K562 (cell line): Measurements from ENCODE around the gene ATP5PD. TPM values are rescaled to one million over a fixed set of nuclear protein-coding genes. Genes with fewer than 3 reads are reported as not detected.

Source experiments
- ATAC-seq: fragments of 200-7000 bp; cut with Tn5 transposase; 3 replicates; pipeline ENCODE4 v1.9.1; 2020; ENCODE audit warnings: moderate library complexity
- Bru-seq: library from RNA; stranded (reverse); fragments of 400-500 nt; gene quantifications from one replicate; lab custom pipeline; 2021; lab: Mats Ljungman, UMichigan
- BruChase-seq, 2 experiments: library from RNA; stranded (reverse); fragments of 400-500 nt; gene quantifications; one replicate each; lab custom pipeline; 2021; lab: Mats Ljungman, UMichigan
- BruUV-seq: library from RNA; stranded (reverse); fragments of 400-500 nt; replicated peaks from 2 replicates; lab custom pipeline; 2021; lab: Mats Ljungman, UMichigan
- CTCF ChIA-PET: fragments of 300-600 bp; formaldehyde crosslinking; extraction: SDS; loops from one replicate; lab custom pipeline; 2021; ENCODE audit warnings: low intra/inter-chr PET ratio; lab: Yijun Ruan, JAX
- POLR2A ChIA-PET: fragments of 300-600, 350-650 bp; sonication (Branson Sonifier 250); formaldehyde crosslinking; extraction: SDS; loops from one replicate; lab custom pipeline; 2021; ENCODE audit warnings: antibody characterized with exemption, inconsistent platforms; lab: Yijun Ruan, JAX
- DNase-seq, 4 experiments: peaks; one replicate each; pipeline versions ENCODE4 v3.0.0 to v3.0.0-alpha.2; 2011 to 2018; ENCODE audit warnings: low spot score in 3 of 4, mixed read lengths in 3 of 4; ENCODE audit errors: extremely low read depth in 1 of 4
- FAIRE-seq: peaks from 2 replicates; lab custom pipeline; 2011; peaks lifted over from hg19 to GRCh38; lab: Jason Lieb, UNC
- H2AFZ ChIP-seq: 2 replicates; pipeline ENCODE4 v1.6.0; 2011; ENCODE audit warnings: low read depth, low read length, control low read depth, inconsistent platforms
- H3K27ac ChIP-seq: fragments of 200-600 bp; 3 replicates; pipeline ENCODE4 v1.8.0; 2011; ENCODE audit warnings: low read depth, mild to moderate bottlenecking, control low read depth, inconsistent platforms, low read length, moderate library complexity, mixed read lengths; ENCODE audit errors: extremely low read depth
- H3K27me3 ChIP-seq, 2 experiments: fragments of 300-600 bp in 1 of 2; 2 replicates in 1 of 2; 3 replicates in 1 of 2; pipeline versions ENCODE4 v1.6.0 to v1.8.0; 2011; ENCODE audit warnings: inconsistent platforms in 2 of 2, low read length in 2 of 2, mild to moderate bottlenecking in 1 of 2, mixed read lengths in 1 of 2, moderate library complexity in 1 of 2; ENCODE audit not compliant: control insufficient read depth in 2 of 2, insufficient read depth in 2 of 2
- H3K36me3 ChIP-seq: fragments of 300-600 bp; 3 replicates; pipeline ENCODE4 v1.8.0; 2011; ENCODE audit warnings: mild to moderate bottlenecking, low read length, inconsistent platforms; ENCODE audit not compliant: control insufficient read depth, insufficient read depth
- H3K4me1 ChIP-seq, 2 experiments: fragments of 200-600 bp in 1 of 2; replicated peaks in 1 of 2; 2 replicates in 1 of 2; 3 replicates in 1 of 2; pipeline versions ENCODE4 v1.5.1 to v1.8.0; 2011; ENCODE audit warnings: inconsistent platforms in 2 of 2, low read length in 2 of 2, mild to moderate bottlenecking in 1 of 2, mixed read lengths in 1 of 2, moderate library complexity in 1 of 2; ENCODE audit not compliant: control insufficient read depth in 2 of 2, insufficient read depth in 2 of 2
- H3K4me2 ChIP-seq: 2 replicates; pipeline ENCODE4 v1.6.1; 2011; ENCODE audit warnings: low read length, control low read depth, inconsistent platforms, mixed read lengths; ENCODE audit not compliant: insufficient read depth
- H3K4me3 ChIP-seq: fragments of 200-600 bp; sonication (generic), shearing (Covaris generic); 2 replicates; pipeline ENCODE4 v1.5.1; 2016; ENCODE audit warnings: control low read depth, inconsistent platforms
- H3K79me2 ChIP-seq: fragments of 200-600 bp; 3 replicates; pipeline ENCODE4 v1.8.0; 2011; ENCODE audit warnings: low read length, inconsistent platforms; ENCODE audit not compliant: control insufficient read depth, insufficient read depth
- H3K9ac ChIP-seq, 2 experiments: 2 replicates each; pipeline versions ENCODE4 v1.6.0 to v1.6.1; 2011; ENCODE audit warnings: low read depth in 2 of 2, low read length in 2 of 2, control low read depth in 1 of 2, inconsistent platforms in 1 of 2, mild to moderate bottlenecking in 1 of 2, mixed read lengths in 1 of 2; ENCODE audit not compliant: insufficient read depth in 1 of 2
- H3K9me1 ChIP-seq: one replicate; pipeline ENCODE4 v1.6.0; 2011; ENCODE audit warnings: inconsistent platforms, mild to moderate bottlenecking, low read length, moderate library complexity; ENCODE audit not compliant: control insufficient read depth, insufficient read depth
- H3K9me3 ChIP-seq: replicated peaks from 2 replicates; pipeline ENCODE4 v1.5.1; 2011; ENCODE audit warnings: low read depth, low read length, inconsistent platforms; ENCODE audit not compliant: control insufficient read depth, insufficient read depth
- H4K20me1 ChIP-seq: replicated peaks from 2 replicates; pipeline ENCODE4 v1.6.1; 2011; ENCODE audit warnings: low read length, inconsistent platforms, mixed read lengths; ENCODE audit not compliant: control insufficient read depth, insufficient read depth
- DNMT1 ChIP-seq: fragments of 450-650 bp; IDR thresholded peaks from 2 replicates; pipeline ENCODE4 v1.6.1; 2016; ENCODE audit warnings: antibody characterized with exemption, mild to moderate bottlenecking
- ETS2 ChIP-seq: IDR thresholded peaks from 2 replicates; pipeline ENCODE4 v1.6.1; 2016; ENCODE audit warnings: borderline replicate concordance, missing genetic modification characterization, mild to moderate bottlenecking, moderate library complexity, missing compliant biosample characterization; ENCODE audit not compliant: poor library complexity, severe bottlenecking
- HOXB6 ChIP-seq: fragments of 250-450 bp; sonication (Bioruptor Pico); IDR thresholded peaks from 2 replicates; pipeline ENCODE4 v1.5.1; 2022; ENCODE audit warnings: mild to moderate bottlenecking, borderline replicate concordance
- POLR2AphosphoS2 ChIP-seq: IDR thresholded peaks from 2 replicates; pipeline ENCODE4 v1.6.1; 2012; ENCODE audit warnings: low read length, improper control_type of control experiment
- SP1 ChIP-seq: sonication (generic); formaldehyde crosslinking; IDR thresholded peaks from 2 replicates; pipeline ENCODE4 v1.8.1; 2022; ENCODE audit warnings: mild to moderate bottlenecking, missing genetic modification reagents
- ZNF655 ChIP-seq: fragments of 250-450 bp; sonication (Bioruptor Pico); IDR thresholded peaks from 2 replicates; pipeline ENCODE4 v1.5.0; 2021
- ZNF76 ChIP-seq: fragments of 250-450 bp; sonication (Bioruptor Pico); IDR thresholded peaks from 2 replicates; pipeline ENCODE4 v1.4.0; 2020; ENCODE audit warnings: mild to moderate bottlenecking, moderate library complexity, borderline replicate concordance
- WGBS: fragments of 100-300 bp; shearing (Covaris generic); methylation state at CpG from one replicate; pipeline ENCODE4 v1.1.6; 2016; ENCODE audit warnings: low coverage, mixed read lengths; ENCODE audit not compliant: insufficient coverage; ENCODE audit errors: missing lambda C conversion rate; 5-methylcytosine and 5-hydroxymethylcytosine counted together
- in situ Hi-C: fragments of 300-500 bp; cut with MboI; formaldehyde crosslinking; loops from 4 replicates; pipeline ENCODE4 v1.15.0; 2018; ENCODE audit warnings: inconsistent platforms, mixed read lengths
- intact Hi-C: fragments of 100-400 bp; cut with micrococcal nuclease; formaldehyde crosslinking; loops from 2 replicates; pipeline ENCODE4 v1.14.2; 2022
- long read RNA-seq, 3 experiments: library from polyadenylated mRNA in 2 of 3; library from RNA in 1 of 3; unstranded in 2 of 3; stranded (forward) in 1 of 3; transcript quantifications; one replicate each; pipeline ENCODE4 v2.0.0, GENCODE V29; 2019 to 2022
- polyA minus RNA-seq, 3 experiments: library from RNA; depleted of rRNA, polyadenylated mRNA; stranded (reverse); fragments of >200 nt; gene quantifications; 2 replicates each; pipeline ENCODE4 v1.2.3, GENCODE V29; 2011
- polyA plus RNA-seq, 8 experiments: library from polyadenylated mRNA; depleted of rRNA in 4 of 8; stranded (reverse) in 5 of 8; unstranded in 3 of 8; fragments of >200 nt; fragmentation: Nextera tagmentation in 2 of 8; fragmentation: Illumina TruSeq in 1 of 8; extraction: Ambion mirVana in 2 of 8; extraction: Trizol in 1 of 8; gene quantifications; 2 replicates each; pipeline versions ENCODE4 v1.2.1 to v1.2.3, GENCODE V29; 2011 to 2014; ENCODE audit warnings: inconsistent platforms in 1 of 8, missing spikeins in 1 of 8
- total RNA-seq, 7 experiments: library from RNA; depleted of rRNA in 6 of 7; stranded (reverse); fragments of >200 nt in 6 of 7; fragmentation: Illumina TruSeq in 2 of 7; extraction: Trizol in 2 of 7; gene quantifications; 2 replicates each; pipeline versions ENCODE4 v1.2.1 to v1.2.3, GENCODE V29; 2011 to 2021; ENCODE audit warnings: low replicate concordance in 1 of 7
- TF ChIP-seq, protein P1 (sequence below): fragments of 450-650 bp; IDR thresholded peaks from 2 replicates; pipeline ENCODE4 v1.6.1; 2018; ENCODE audit not compliant: partially characterized antibody

The ATP5PD gene
- total RNA-seq (2011; cell fraction: chromatin; rRNA removed; ENCODE audit: low replicate concordance): 64.6 and 79.5 TPM in 2 replicates
- 65.9 and 72.6 TPM in 2 replicates for total RNA-seq (2011; cell fraction: nucleolus; rRNA removed)
- total RNA-seq (2011; cell fraction: nucleoplasm; rRNA removed): 81.0 and 96.9 TPM in 2 replicates
- 274 and 295 TPM in 2 replicates for total RNA-seq (2014; rRNA removed)
- 600 and 662 TPM in 2 replicates for total RNA-seq (2014; rRNA removed; fragmentation: Illumina TruSeq; extraction: Trizol)
- total RNA-seq (2015; rRNA removed; fragmentation: Illumina TruSeq; extraction: Trizol): 432 TPM in 2 replicates
- total RNA-seq (2021): 300 and 341 TPM in 2 replicates
- 248 and 271 TPM in 2 replicates for polyA plus RNA-seq (2011; rRNA removed)
- polyA plus RNA-seq (2011; cell fraction: cytosol; rRNA removed): 220 and 388 TPM in 2 replicates
- 118 and 154 TPM in 2 replicates for polyA plus RNA-seq (2011; cell fraction: nucleus; rRNA removed)
- 552 and 708 TPM in 2 replicates for polyA plus RNA-seq (2012)
- polyA plus RNA-seq (2014; fragmentation: Illumina TruSeq; extraction: Trizol): 452 and 457 TPM in 2 replicates
- 100 to 1,000 TPM; 786 to 828 TPM for polyA plus RNA-seq (2014; fragmentation: Nextera tagmentation; extraction: Ambion mirVana)
- 339 and 381 TPM in 2 replicates for polyA plus RNA-seq (2014; rRNA removed)
- 307 and 324 TPM in 2 replicates for polyA minus RNA-seq (2011; rRNA and poly(A)+ RNA removed)
- polyA minus RNA-seq (2011; cell fraction: cytosol; rRNA and poly(A)+ RNA removed): 119 and 125 TPM in 2 replicates
- 21.9 and 60.2 TPM in 2 replicates for polyA minus RNA-seq (2011; cell fraction: nucleus; rRNA and poly(A)+ RNA removed)
- percentile 91 among the genes with signal in this experiment for Bru-seq, nascent RNA
- percentile 84 among the genes with signal in this experiment for BruChase-seq, experiment 1, labeled RNA remaining after a 2-hour chase
- percentile 82 among the genes with signal in this experiment for BruChase-seq, experiment 2, labeled RNA remaining after a 6-hour chase
- long read RNA-seq, experiment 1, transcript ATP5PD-204 (2 exons, 2,191 nt): minor isoform, 9 of 224 reads
- long read RNA-seq, experiment 1, transcript ATP5PD-201 (6 exons, 603 nt): major isoform, 188 of 224 reads
- long read RNA-seq, experiment 1, partial matches to known transcripts: 14 of 224 reads
- long read RNA-seq, experiment 1, other reads (novel, unspliced or antisense): 12 of 224 reads
- long read RNA-seq, experiment 2, transcript ATP5PD-201 (6 exons, 603 nt): major isoform, 210 of 287 reads
- long read RNA-seq, experiment 2, partial matches to known transcripts: 50 of 287 reads
- long read RNA-seq, experiment 2, other reads (novel, unspliced or antisense): 24 of 287 reads
- long read RNA-seq, experiment 3, transcript ATP5PD-201 (6 exons, 603 nt): major isoform, 105 of 135 reads
- long read RNA-seq, experiment 3, partial matches to known transcripts: 23 of 135 reads
- long read RNA-seq, experiment 3, other reads (novel, unspliced or antisense): 6 of 135 reads

DNA sequence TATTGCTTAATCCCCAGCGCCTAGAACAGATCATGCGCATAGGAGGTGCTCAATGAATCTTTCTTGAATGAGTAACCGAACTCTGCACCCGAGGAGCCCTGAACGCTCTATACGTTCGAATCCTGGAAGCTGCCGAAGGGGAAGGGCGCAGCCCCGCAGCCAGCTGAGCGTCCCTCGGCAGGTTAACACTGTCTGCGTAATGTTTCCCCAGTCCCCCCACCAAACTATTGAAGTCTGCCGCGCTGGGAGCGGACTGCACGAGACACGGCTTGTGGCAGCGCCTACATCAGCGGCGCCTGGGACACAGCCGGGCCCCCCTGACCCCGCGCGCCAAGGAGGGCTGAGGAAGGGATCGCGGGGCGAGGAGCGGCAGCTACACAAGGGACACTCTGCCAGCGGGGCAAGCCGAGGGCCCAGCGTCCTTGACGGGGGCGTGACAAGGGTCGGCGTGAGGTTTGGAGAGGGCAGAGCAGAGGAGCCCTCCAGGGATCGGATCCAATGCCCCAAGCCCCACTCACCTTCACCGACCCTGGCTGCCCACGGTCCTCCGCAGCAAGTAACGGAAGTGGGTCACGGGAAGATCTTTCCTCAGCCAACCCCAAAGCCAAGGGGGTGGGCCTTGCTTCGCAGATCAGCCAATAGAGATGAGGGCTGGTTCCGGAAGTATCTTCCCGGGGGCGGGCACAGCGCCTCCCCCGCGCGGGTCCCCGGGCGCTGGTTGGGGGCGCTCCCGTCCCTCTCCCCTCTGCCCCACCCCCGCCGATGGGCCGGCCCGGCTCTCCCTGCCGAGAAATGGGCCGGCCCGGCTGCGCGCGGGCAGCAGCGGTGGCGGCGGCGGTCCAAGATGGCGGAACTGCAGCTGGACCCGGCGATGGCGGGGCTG lies at the start of gene ATP5PD, which contains the start of gene KCTD2:
Gene ATP5PD, minus strand, starts transcription at position 563 of the 883 bp plus-strand sequence. CDS start 4,319 bp downstream, outside the sequence.
Gene KCTD2, plus strand, starts transcription at position 819 of the 883 bp plus-strand sequence. Its CDS starts 26 bp downstream, at position 845.
- BruUV-seq: TSS peak; percentile 79
- under 1% methylated on average over 46 of the region's 72 CpGs for WGBS
- TF ChIP-seq, protein P1, sequence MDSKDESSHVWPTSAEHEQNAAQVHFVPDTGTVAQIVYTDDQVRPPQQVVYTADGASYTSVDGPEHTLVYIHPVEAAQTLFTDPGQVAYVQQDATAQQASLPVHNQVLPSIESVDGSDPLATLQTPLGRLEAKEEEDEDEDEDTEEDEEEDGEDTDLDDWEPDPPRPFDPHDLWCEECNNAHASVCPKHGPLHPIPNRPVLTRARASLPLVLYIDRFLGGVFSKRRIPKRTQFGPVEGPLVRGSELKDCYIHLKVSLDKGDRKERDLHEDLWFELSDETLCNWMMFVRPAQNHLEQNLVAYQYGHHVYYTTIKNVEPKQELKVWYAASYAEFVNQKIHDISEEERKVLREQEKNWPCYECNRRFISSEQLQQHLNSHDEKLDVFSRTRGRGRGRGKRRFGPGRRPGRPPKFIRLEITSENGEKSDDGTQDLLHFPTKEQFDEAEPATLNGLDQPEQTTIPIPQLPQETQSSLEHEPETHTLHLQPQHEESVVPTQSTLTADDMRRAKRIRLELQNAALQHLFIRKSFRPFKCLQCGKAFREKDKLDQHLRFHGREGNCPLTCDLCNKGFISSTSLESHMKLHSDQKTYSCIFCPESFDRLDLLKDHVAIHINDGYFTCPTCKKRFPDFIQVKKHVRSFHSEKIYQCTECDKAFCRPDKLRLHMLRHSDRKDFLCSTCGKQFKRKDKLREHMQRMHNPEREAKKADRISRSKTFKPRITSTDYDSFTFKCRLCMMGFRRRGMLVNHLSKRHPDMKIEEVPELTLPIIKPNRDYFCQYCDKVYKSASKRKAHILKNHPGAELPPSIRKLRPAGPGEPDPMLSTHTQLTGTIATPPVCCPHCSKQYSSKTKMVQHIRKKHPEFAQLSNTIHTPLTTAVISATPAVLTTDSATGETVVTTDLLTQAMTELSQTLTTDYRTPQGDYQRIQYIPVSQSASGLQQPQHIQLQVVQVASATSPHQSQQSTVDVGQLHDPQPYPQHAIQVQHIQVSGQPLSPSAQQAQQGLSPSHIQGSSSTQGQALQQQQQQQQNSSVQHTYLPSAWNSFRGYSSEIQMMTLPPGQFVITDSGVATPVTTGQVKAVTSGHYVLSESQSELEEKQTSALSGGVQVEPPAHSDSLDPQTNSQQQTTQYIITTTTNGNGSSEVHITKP: peak; percentile 99
- TF ChIP-seq DNMT1: no peak
- peak; percentile 74; the same call in 1 of the 2 replicates for TF ChIP-seq POLR2AphosphoS2
- no peak for TF ChIP-seq HOXB6 (CRISPR knock-in tag)
- TF ChIP-seq SP1 (CRISPR knock-in tag): peak; percentile 91
- TF ChIP-seq ZNF76: peak; percentile 50; the same call in 1 of the 2 replicates
- TF ChIP-seq ETS2 (tag): no peak
- TF ChIP-seq ZNF655: no peak

More for the DNA sequence above, at the start of gene ATP5PD, which contains the start of gene KCTD2:
- ATAC-seq (peak; percentile 98), FAIRE-seq (peak; percentile 94), DNase-seq (peak; percentile 97 to 99 (median 98))
- Histone ChIP-seq H4K20me1 (no peaks in the 10 kb centered on the region; the same call in 1 of the 2 replicates), H3K79me2 (peaks cover 48% of the 10 kb centered on the region), H3K9me3 (no peaks in the 10 kb centered on the region), H3K9ac (peak within 1 kb of the TSS; percentile 97 to 98), H3K4me3 (peak within 1 kb of the TSS; percentile 100), H3K36me3 (peaks cover 32% of the 10 kb centered on the region; the same call in 2 of the 3 replicates), H3K27me3 (no peaks in the 10 kb centered on the region), H3K27ac (peak within 1 kb of the TSS; percentile 97), H2AFZ (peak within 1 kb of the TSS; percentile 86), H3K4me2 (peak within 1 kb of the TSS; percentile 96), H3K9me1 (no peaks in the 10 kb centered on the region), H3K4me1 (peaks cover 11 to 15% of the 10 kb centered on the region in 2 experiments)
- intact Hi-C loops (loop anchor here (1.0 kb wide), 1 partner anchor 11 kb away; no protein-coding TSS in a partner anchor), in situ Hi-C loops (no loop called here)
- ChIA-PET CTCF (interaction anchor here (0.7 to 1.1 kb wide), 2 partner anchors 84 to 215 kb away, joined by 3 read pairs; partner anchors contain the start of genes GGA3 and MRPS7), POLR2A (interaction anchor here (0.6 to 3.1 kb wide), 15 partner anchors 10 to 591 kb away, joined by 3 to 23 read pairs (median 3); partner anchors contain the start of genes FDXR and MRPL58)
